ENCODE measurements around the gene ASTN2.

- TF ChIP-seq CTCF (IDR thresholded peaks at IDR 0.05) (no peak), POLR2A (IDR thresholded peaks at IDR 0.05) (no peak)
Measured at GRCh38 chr9:116558035-116558434, 856.8 kb downstream of the ASTN2 start.

All from right lobe of liver (tissue), 4 donors.